Mucosa of rectum (tissue), 2 donors: Measurements from ENCODE around the gene NCF4.

Experiments
- H3K27ac ChIP-seq, 2 donors: one replicate each; pipeline ENCODE4 v1.7.0; 2013; ENCODE audit warnings: inconsistent platforms in 2 of 2, low read depth in 2 of 2, low read length in 2 of 2
- H3K27me3 ChIP-seq, 2 donors: one replicate each; pipeline ENCODE4 v1.7.0; 2013; ENCODE audit warnings: low read length in 2 of 2; ENCODE audit not compliant: control insufficient read depth in 2 of 2, insufficient read depth in 2 of 2
- H3K36me3 ChIP-seq, 2 donors: one replicate each; pipeline ENCODE4 v1.7.0; 2013; ENCODE audit warnings: low read length in 2 of 2; ENCODE audit not compliant: control insufficient read depth in 2 of 2, insufficient read depth in 2 of 2
- H3K4me1 ChIP-seq, 2 donors: one replicate each; pipeline ENCODE4 v1.7.0; 2013; ENCODE audit warnings: low read length in 2 of 2, mild to moderate bottlenecking in 1 of 2; ENCODE audit not compliant: control insufficient read depth in 2 of 2, insufficient read depth in 2 of 2
- H3K4me3 ChIP-seq, 2 donors: one replicate each; pipeline ENCODE4 v1.7.0; 2013; ENCODE audit warnings: low read length in 2 of 2
- H3K9ac ChIP-seq, 2 donors: one replicate each; pipeline ENCODE4 v1.7.0; 2013; ENCODE audit warnings: low read length in 2 of 2, low read depth in 1 of 2, mild to moderate bottlenecking in 1 of 2
- H3K9me3 ChIP-seq, 2 donors: one replicate each; pipeline ENCODE4 v1.7.0; 2013; ENCODE audit warnings: low read length in 2 of 2; ENCODE audit not compliant: control insufficient read depth in 2 of 2
- donor health status: healthy.
- donor health status: Normal muscosa, but diverticular disease.

NCF4 gene

GRCh38 chr22:36860821-36861659 is at the start of gene NCF4:
TSS of gene NCF4 (plus strand) at chr22:36861006. CDS start at chr22:36861172, 166 bp downstream.
- H3K27ac ChIP-seq, result peak within 1 kb of the TSS; percentile 67 to 85
- peak within 1 kb of the TSS in 1 of 2 donors; percentile 35 for H3K9ac ChIP-seq
- no peaks in the 10 kb centered on the region for H3K36me3 ChIP-seq
- H3K9me3 ChIP-seq, result no peaks in the 10 kb centered on the region
- peaks cover 0 to 5% of the 10 kb centered on the region in 2 donors for H3K27me3 ChIP-seq
- H3K4me1 ChIP-seq, result peaks cover 4 to 26% of the 10 kb centered on the region in 2 donors
- H3K4me3 ChIP-seq, result peak within 1 kb of the TSS; percentile 34 to 69

GRCh38 chr22:36811094-36811800 is 49.6 kb upstream of the NCF4 start:
- Histone ChIP-seq H3K27ac (no peak overlapping the region), H3K27me3 (peaks cover 17 to 18% of the 10 kb centered on the region in 2 donors), H3K4me1 (no peaks in the 10 kb centered on the region), H3K9ac (no peak overlapping the region), H3K36me3 (no peaks in the 10 kb centered on the region), H3K9me3 (no peaks in the 10 kb centered on the region), H3K4me3 (no peak overlapping the region)

GRCh38 chr22:36814801-36815200 is 46.0 kb upstream of the NCF4 start:
- Histone ChIP-seq H3K9ac (no peak overlapping the region), H3K4me3 (no peak overlapping the region), H3K27me3 (peaks cover 39 to 41% of the 10 kb centered on the region in 2 donors), H3K4me1 (peaks cover 0 to 3% of the 10 kb centered on the region in 2 donors), H3K36me3 (no peaks in the 10 kb centered on the region), H3K9me3 (no peaks in the 10 kb centered on the region), H3K27ac (no peak overlapping the region)

GRCh38 chr22:36815558-36816338 is 45.1 kb upstream of the NCF4 start:
- Histone ChIP-seq H3K9ac (no peak overlapping the region), H3K27me3 (peaks cover 39 to 43% of the 10 kb centered on the region in 2 donors), H3K4me1 (peaks cover 0 to 3% of the 10 kb centered on the region in 2 donors), H3K4me3 (no peak overlapping the region), H3K27ac (no peak overlapping the region), H3K36me3 (no peaks in the 10 kb centered on the region), H3K9me3 (no peaks in the 10 kb centered on the region)

GRCh38 chr22:36816339-36816635 is 44.5 kb upstream of the NCF4 start:
- H3K36me3 ChIP-seq, result no peaks in the 10 kb centered on the region
- no peak overlapping the region for H3K9ac ChIP-seq
- no peaks in the 10 kb centered on the region for H3K9me3 ChIP-seq
- H3K27ac ChIP-seq, result no peak overlapping the region
- peaks cover 39 to 43% of the 10 kb centered on the region in 2 donors for H3K27me3 ChIP-seq
- peaks cover 0 to 3% of the 10 kb centered on the region in 2 donors for H3K4me1 ChIP-seq
- H3K4me3 ChIP-seq, result no peak overlapping the region

GRCh38 chr22:36816636-36817524 is 43.9 kb upstream of the NCF4 start, which contains the start of gene PVALB:
TSS of gene PVALB (minus strand) at chr22:36817035. CDS start at chr22:36817005, 30 bp downstream.
- peaks cover 39 to 43% of the 10 kb centered on the region in 2 donors for H3K27me3 ChIP-seq
- H3K4me3 ChIP-seq, result peak within 1 kb of the TSS in 1 of 2 donors; percentile 26

GRCh38 chr22:36817525-36817848 is 43.3 kb upstream of the NCF4 start:
- Histone ChIP-seq H3K27me3 (peaks cover 37 to 43% of the 10 kb centered on the region in 2 donors), H3K27ac (no peak overlapping the region), H3K9me3 (no peaks in the 10 kb centered on the region), H3K4me3 (no peak overlapping the region), H3K36me3 (no peaks in the 10 kb centered on the region), H3K9ac (no peak overlapping the region), H3K4me1 (peaks cover 0 to 3% of the 10 kb centered on the region in 2 donors)

More at GRCh38 chr22:36816636-36817524, 43.9 kb upstream of the NCF4 start, which contains the start of gene PVALB:
- Histone ChIP-seq H3K27ac (no peak within 1 kb of the TSS), H3K9ac (no peak within 1 kb of the TSS), H3K9me3 (no peaks in the 10 kb centered on the region), H3K36me3 (no peaks in the 10 kb centered on the region), H3K4me1 (peaks cover 0 to 3% of the 10 kb centered on the region in 2 donors)

- Histone ChIP-seq H3K9ac (no peak overlapping the region), H3K27ac (no peak overlapping the region), H3K4me3 (no peak overlapping the region), H3K27me3 (peaks cover 40 to 43% of the 10 kb centered on the region in 2 donors), H3K4me1 (peaks cover 0 to 3% of the 10 kb centered on the region in 2 donors), H3K36me3 (no peaks in the 10 kb centered on the region), H3K9me3 (no peaks in the 10 kb centered on the region)
These were observed 42.7 kb upstream of the NCF4 start for GRCh38 chr22:36818010-36818642.

GRCh38 chr22:36819112-36819511 is 41.7 kb upstream of the NCF4 start:
- Histone ChIP-seq H3K27ac (no peak overlapping the region), H3K36me3 (no peaks in the 10 kb centered on the region), H3K4me1 (peaks cover 0 to 3% of the 10 kb centered on the region in 2 donors), H3K9me3 (no peaks in the 10 kb centered on the region), H3K27me3 (peaks cover 41 to 43% of the 10 kb centered on the region in 2 donors), H3K9ac (no peak overlapping the region), H3K4me3 (no peak overlapping the region)
